ENCODE data around the gene KIF6.

GRCh38 chr6:39515471-39515870, 209.7 kb downstream of the KIF6 start:
- TF ChIP-seq GATA2 (IDR thresholded peaks at IDR 0.05; ENCODE audit: low read depth, low read length) = no peak
- no peak for TF ChIP-seq GATA3 (IDR thresholded peaks at IDR 0.05; ENCODE audit: low read depth, low read length)

Data from SH-SY5Y (cell line).